SIG-M5 treated with dmso at 0.1 percent for 504 hours (cell line): ENCODE results near the gene HP1BP3.
A peak's percentile ranks its signal among the peaks of the same experiment; 100 is the strongest.

Source experiments
- DNase-seq: peaks from one replicate; lab custom pipeline; 2025; ENCODE audit not compliant: unreplicated experiment; lab: John Stamatoyannopoulos, UW

The HP1BP3 gene

DNA sequence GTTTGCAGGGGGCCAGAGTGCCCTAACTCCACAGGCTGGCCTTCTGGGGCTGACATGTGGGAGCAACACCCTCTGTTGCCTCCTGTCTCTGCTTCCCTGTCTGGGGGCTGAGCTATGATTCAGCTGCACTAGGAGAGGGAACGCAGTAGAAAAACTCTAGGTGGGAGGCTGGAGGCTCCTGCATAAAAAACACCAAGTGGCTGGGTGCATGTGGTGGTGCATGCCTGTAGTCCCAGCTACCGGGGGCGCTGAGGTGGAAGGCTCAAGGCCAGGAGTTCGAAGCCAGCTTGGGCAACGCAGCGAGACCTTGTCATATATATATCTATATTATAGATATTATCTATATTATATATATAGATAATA, 74.9 kb downstream of the HP1BP3 start:
- DNase-seq, result no peak

DNA sequence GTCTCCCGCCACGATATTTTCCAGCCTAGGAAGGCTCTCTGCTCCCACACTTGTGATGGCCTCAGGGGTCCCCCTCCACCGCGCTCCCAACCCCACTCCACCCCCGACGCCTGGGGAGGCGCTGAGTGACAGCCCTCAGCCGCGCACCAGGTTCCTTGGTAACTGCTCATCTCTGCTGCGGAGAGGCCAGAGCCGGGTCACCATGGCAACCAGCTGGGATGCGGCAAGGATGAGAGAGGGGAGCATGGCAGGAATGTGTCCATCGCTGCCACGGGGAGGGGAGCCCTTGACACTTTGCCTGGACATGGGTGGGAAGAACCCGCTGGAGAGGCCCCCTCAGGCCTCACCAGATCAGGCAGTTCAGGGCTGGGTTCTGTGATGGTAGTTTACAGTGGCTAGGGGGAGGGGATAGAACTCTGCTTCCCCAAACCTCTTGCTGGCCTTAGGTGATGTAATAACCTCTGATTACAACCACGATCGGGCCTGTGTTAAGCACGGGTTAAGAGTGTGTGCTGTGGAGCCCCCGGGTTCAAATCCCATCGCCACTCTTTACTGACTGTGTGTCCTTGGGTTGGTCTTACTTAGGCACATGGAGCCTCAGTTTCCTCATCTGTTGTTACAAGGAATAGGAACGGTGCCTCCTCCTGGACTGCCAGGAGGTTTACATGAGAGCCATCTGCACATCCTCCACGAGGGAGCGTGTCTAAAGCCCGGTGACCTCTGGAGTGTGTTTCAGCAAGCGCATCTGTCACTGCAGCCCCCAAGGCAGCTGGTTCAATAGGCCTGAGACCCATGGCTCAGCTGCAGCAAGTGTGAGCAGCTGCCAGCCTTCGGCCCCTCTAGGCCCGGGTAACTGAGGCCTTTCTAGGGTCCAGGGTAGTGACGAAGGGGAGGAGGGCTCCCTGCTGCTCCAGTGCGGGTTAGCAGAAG, 75.6 kb downstream of the HP1BP3 start:
- peak; percentile 75 for DNase-seq

DNA sequence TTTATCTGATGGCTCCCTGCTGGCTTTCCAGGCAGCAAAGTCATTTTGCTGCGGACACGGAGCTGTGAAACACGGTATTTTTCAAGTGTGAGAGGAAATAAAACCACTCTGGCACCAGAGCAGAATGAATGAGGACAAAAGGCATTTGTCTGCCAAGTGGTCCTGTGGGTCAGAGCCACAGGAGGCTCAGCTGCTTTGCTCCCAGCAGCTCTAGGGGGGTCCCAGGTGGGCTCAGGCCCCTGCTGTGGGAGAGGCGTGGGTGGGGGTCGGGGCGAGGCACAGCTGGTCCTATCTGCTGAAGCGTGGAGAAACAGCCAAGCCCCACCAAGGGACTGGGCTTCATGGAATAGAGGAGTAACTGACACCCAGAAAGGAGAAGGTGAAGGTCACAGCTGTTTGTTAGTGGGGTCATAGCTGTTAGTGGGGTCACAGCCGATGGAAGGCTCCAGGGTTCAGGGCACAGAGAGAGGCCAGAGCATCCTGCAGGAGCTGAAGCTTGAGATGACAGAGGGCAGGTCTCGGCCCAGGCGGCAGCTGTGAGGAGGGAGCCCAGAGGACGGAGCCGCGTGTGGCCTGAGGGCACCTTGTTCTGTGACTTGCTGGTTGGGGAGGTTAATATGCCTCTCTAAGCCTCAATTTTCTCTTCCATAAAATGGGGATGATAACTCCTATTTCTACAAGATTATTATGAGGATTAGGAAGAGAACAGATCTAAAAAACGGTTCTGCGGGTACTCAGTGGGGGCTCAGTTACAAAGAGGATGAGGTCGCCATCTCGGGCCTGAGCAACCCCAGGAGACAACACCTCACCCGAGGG, 76.4 kb downstream of the HP1BP3 start:
- no peak for DNase-seq

DNA sequence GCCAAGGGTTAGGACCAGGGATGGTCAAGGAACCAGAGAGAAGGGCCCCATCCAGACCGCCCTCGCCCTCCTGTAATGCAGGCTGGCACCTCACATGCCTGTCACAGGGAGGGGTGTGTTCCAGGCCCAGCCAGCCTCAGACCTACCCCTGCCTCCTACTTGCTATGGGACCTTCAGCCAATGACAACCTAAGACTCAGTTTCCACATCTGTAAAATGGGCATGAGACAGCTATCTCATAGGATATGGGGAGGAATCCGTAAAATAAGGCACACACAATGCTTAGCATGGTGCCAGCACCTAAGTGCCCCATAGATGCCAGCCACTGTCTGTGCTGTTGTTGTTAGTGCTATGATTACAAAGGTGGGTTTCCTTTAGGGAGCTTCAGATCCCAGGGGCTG, 77.2 kb downstream of the HP1BP3 start:
- no peak for DNase-seq

DNA sequence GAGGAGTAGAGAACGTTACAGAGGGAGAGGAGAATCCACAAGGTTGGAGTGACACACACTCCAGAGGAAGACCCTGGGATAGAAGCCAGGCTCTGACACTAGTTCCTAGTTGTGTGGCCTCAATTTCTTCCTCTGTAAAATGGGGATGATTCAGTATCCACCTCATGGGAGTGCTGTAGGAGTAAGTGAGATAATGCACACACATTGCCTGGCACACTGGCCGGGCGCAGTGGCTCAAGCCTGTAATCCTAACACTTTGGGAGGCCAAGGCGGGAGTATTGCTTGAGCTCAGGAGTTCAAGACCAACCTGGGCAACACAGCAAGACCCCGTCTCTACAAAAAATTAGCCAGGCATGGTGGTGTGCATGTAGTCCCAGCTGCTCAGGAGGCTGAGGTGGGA, 78.2 kb downstream of the HP1BP3 start:
- DNase-seq, result no peak

DNA sequence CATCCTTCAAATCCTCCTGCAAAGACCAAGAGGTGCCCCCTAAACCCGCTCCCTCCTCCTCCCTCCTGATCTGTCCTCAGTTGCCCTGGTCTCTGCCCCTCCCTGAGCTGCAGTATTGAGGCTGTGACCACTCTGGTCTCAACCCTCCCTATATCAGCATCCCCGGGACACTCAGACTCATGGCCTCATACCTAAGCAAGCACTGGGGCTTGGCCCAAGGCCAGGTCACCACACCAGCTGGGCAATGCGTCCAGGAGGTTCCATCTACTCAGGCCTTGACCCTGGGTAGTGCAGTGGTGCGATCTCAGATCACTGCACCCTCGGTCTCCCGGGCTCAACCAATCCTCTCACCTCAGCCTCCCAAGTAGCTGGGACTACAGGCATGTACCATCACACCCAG, 79.0 kb downstream of the HP1BP3 start:
- DNase-seq, result no peak

- no peak for DNase-seq
Observed at GRCh38 chr1:20706841-20707240, 80.3 kb downstream of the HP1BP3 start.

DNA sequence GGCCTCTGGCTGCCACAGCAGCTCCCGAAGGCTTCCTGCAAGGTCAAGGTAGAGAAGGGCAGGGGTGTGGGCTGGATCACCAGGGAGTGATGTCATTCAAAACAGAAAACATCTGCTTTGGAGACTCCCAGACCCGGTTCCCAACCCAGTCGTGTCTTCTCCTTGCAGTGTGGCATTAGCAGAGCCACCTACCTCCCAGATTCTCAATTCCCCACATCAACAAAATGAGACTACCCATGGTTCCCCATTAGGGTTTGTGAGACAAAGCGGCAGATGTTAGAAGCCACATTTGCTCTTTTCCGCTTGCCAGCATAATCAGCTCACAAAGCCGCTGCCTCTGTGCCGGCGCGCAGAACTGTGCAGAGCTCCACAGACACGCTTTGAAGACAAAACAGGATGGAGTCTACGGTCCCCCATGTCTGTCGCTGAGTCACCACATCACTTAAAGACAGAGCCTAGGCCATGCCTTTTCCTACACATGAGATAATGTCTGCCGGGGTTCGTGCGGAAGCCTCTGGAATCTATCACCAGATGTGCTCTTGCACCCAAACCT, 81.8 kb downstream of the HP1BP3 start:
- DNase-seq, result no peak

- DNase-seq, result no peak
Observed at GRCh38 chr1:20704390-20705202, 82.5 kb downstream of the HP1BP3 start.

GRCh38 chr1:20703124-20703756, 83.9 kb downstream of the HP1BP3 start:
- DNase-seq, result no peak

GRCh38 chr1:20702416-20702815, 84.7 kb downstream of the HP1BP3 start:
- DNase-seq, result no peak

- DNase-seq, result no peak
Observed at GRCh38 chr1:20701847-20702246, 85.3 kb downstream of the HP1BP3 start.

DNA sequence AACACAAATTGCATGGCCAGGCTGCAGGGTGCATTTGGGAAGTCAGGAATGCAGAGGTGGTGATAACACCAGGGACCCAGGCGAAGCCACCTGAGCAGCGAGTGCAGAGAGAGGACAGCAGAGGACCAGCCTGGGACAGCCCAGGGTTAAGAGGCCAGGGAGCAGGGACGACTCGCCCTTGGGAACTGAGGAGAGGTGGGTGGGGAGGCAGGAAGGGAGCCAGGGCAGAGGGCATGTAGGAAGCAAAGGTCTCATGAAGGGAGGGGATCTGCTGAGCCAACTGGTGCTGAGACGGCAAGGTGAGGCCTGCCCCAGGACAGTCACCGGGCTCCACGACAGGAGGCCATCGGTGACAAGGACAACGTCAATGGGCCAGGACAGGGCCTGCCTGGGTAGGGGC, 85.7 kb downstream of the HP1BP3 start:
- DNase-seq, result no peak

DNA sequence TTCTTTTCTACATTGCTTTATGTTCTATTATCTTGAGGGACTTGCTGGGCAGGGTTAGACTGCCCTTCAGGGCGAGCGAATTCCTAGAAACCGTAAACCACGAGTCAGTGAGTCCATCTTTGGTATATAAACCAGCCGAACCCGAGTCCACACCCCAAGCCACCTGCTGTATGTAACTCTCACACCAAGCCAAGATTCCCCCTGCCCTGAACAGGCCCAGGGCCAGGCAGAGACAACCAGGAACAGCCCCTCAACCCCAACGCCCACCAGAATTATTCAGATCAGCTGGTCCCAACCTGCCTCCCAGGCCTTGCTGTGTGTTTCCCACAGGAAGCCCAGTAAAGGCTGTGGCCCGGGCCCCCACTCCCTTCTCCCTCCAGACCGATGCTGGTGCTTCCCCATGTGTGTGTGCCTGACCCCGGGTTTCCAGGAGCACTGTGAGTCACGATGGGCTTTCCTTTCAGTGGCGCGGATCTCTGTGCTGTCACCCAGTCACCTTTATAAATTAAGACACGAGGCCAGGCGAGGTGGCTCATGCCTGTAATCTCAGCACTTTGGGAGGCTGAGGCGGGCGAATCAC, 86.4 kb downstream of the HP1BP3 start:
- no peak for DNase-seq

DNA sequence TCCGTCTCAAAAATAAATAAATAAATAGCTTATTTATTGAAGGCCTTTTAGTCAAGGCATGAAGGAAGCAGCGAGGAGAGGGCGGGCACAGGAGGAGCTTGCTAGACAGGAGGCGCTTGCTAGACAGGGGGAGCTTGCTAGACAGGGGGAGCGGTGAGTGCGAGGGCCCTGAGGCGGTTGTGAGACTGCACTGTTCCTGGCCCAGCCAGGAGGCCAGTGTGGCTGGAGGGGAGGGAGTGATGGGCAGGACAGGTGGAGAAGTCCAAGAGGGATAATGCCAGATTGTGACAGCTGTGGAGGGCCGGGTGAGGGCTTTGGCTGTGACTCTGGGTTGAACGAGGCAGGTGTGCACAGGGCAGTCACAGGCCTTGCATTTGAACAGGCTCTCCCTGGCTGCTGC, 87.5 kb downstream of the HP1BP3 start:
- DNase-seq, result peak; percentile 20

GRCh38 chr1:20698195-20698910, 88.8 kb downstream of the HP1BP3 start:
- no peak for DNase-seq

GRCh38 chr1:20697563-20697962, 89.5 kb downstream of the HP1BP3 start:
- DNase-seq, result no peak

- peak; percentile 80 for DNase-seq
Observed at GRCh38 chr1:20696397-20697333, 90.4 kb downstream of the HP1BP3 start.
